Measurements from ENCODE around the gene ASGR2.
"Not testable (repeated sequence)": the region's sequence is repeated elsewhere in the genome, so short reads cannot be mapped to it uniquely, and the experiment has no call there.

ASGR2 gene

GRCh38 chr17:7095625-7096024 is 19.0 kb downstream of the ASGR2 start:
- no peak for TF ChIP-seq CTCF (IDR thresholded peaks at IDR 0.05; ENCODE audit: low read depth, low read length, missing control alignments)
- no peak for DNase-seq (ENCODE audit: low read depth)
- no peak overlapping the region for H3K4me3 ChIP-seq (ENCODE audit: low read depth, low read length)

DNA sequence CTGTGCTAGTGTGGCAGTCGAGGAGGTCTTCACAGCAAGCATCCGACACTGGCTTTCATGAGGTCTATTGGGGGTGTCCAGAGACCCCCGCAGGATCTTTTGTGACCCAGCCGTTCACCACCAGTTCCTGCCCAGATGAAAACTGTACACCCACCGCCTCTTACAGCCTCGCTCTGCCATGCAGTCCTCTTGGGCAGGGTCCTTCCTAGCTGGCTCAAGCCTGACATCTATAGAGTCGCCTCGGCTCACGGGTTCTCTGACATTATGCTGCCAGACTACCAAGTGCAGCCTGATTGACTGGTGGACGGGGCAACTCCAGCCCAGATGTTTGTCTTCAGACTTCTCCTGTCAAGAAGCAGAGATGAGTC is 20.0 kb downstream of the ASGR2 start:
- no peak for DNase-seq (ENCODE audit: low read depth)
- no peak overlapping the region for H3K4me3 ChIP-seq (ENCODE audit: low read depth, low read length)
- TF ChIP-seq CTCF (IDR thresholded peaks at IDR 0.05; ENCODE audit: low read depth, low read length, missing control alignments): no peak

GRCh38 chr17:7091311-7092005 is 23.2 kb downstream of the ASGR2 start:
- not testable (repeated sequence) for DNase-seq (ENCODE audit: low read depth); H3K4me3 ChIP-seq (ENCODE audit: low read depth, low read length)

DNA sequence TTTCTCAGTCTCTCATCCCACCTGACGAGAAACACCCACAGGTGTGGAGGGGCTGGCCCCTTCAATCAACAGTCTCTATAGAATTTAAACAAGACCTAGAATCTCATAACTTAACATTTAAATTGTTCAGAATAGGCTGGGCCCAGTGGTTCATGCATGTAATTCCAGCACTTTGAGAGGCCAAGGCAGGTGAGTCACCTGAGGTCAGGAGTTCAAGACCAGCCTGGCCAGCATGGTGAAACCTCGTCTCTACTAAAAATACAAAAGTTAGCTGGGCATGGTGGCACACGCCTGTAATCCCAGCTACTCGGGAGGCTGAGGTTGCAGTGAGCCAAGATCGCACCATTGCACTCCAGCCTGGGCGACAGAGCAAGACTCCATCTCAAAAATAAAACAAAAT is 25.1 kb downstream of the ASGR2 start:
- DNase-seq (ENCODE audit: low read depth); H3K4me3 ChIP-seq (ENCODE audit: low read depth, low read length): not testable (repeated sequence)

DNA sequence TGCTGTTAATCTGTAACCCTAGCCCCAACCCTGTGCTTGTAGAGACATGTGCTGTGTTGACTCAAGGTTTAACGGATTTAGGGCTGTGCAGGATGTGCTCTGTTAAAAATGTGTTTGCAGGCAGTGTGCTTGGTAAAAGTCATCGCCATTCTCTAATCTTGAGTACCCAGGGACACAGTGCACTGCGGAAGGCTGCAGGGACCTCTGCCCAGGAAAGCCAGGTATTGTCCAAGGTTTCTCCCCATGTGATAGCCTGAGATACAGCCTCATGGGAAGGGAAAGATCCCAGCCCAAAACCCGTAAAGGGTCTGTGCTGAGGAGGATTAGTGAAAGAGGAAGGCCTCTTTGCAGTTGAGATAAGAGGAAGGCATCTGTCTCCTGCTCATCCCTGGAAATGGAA is 26.2 kb downstream of the ASGR2 start:
- not testable (repeated sequence) for DNase-seq (ENCODE audit: low read depth); H3K4me3 ChIP-seq (ENCODE audit: low read depth, low read length)

- H3K4me3 ChIP-seq (ENCODE audit: low read depth, low read length): no peak overlapping the region
- DNase-seq (ENCODE audit: low read depth): no peak
- TF ChIP-seq CTCF (IDR thresholded peaks at IDR 0.05; ENCODE audit: low read depth, low read length, missing control alignments): no peak
These were observed 30.5 kb downstream of the ASGR2 start for GRCh38 chr17:7084088-7084487.

- no peak overlapping the region for H3K4me3 ChIP-seq (ENCODE audit: low read depth, low read length)
- no peak for TF ChIP-seq CTCF (IDR thresholded peaks at IDR 0.05; ENCODE audit: low read depth, low read length, missing control alignments)
- no peak for DNase-seq (ENCODE audit: low read depth)
These were observed 31.0 kb downstream of the ASGR2 start for GRCh38 chr17:7083592-7083991.

- no peak overlapping the region for H3K4me3 ChIP-seq (ENCODE audit: low read depth, low read length)
- no peak for DNase-seq (ENCODE audit: low read depth)
- TF ChIP-seq CTCF (IDR thresholded peaks at IDR 0.05; ENCODE audit: low read depth, low read length, missing control alignments): no peak
These were observed 33.1 kb downstream of the ASGR2 start for GRCh38 chr17:7081341-7082062.

Data from GM12864 (cell line).